SIG-M5 treated with dmso at 0.1 percent for 504 hours (cell line): Measurements from ENCODE around the gene OTOG.
"Not testable (repeated sequence)": the region's sequence is repeated elsewhere in the genome, so short reads cannot be mapped to it uniquely, and the experiment has no call there.

ENCODE experiments used
- DNase-seq: peaks from one replicate; lab custom pipeline; 2025; ENCODE audit not compliant: unreplicated experiment; lab: John Stamatoyannopoulos, UW

The OTOG gene

DNA sequence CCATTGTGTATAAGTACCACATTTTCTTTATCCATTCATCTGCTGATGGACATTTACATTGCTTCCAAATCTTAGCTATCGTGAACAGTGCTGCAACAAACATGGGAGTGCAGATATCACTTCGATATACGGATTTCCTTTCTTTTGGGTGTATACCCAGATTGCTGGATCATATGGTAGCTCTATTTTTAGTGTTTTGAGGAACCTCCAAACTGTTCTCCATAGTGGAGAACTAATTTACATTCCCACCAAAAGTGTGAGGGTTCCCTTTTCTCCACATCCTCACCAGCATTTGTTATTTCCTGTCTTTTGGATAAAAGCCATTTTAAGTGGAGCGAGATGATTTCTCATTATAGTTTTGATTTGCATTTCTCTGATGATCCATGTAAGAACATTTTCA lies 75.7 kb downstream of the OTOG start:
- DNase-seq, result not testable (repeated sequence)

DNA sequence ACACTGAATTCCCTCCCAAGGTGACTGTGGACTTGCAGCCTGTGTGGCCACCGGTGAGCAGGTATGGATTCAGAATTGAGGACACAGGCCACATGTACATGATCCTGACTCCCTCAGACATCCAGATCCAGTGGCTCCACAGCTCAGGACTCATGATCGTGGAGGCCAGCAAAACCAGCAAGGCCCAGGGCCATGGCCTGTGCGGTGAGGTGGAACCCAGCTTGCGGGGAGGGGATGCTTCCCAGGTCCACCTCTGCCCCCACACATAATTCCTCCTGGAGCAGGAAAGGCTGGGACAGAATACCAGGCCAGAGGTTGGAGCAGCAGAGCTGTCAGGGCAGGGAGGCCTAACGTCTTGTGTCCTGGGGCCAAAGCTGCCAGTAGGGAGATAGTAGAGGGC lies 82.1 kb downstream of the OTOG start:
- no peak for DNase-seq

DNA sequence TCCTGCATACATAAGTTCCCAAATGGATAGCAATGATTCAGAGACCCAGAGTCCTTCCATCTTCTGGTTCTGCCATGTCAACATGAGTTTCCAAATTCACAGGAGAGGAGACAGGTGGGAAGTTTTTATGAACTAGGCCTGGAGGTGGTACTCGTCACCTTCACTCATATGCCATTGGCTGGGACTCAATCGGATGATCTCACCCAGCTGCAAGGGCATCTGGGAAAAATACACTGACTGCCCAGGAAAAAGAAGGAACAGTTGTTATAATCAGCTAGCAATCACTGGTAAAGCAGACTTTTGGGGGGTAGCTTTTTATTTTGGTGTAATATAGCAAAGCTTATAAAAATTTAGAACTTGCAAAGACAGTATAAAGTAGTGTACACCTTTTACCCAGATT lies 83.9 kb downstream of the OTOG start:
- no peak for DNase-seq

DNA sequence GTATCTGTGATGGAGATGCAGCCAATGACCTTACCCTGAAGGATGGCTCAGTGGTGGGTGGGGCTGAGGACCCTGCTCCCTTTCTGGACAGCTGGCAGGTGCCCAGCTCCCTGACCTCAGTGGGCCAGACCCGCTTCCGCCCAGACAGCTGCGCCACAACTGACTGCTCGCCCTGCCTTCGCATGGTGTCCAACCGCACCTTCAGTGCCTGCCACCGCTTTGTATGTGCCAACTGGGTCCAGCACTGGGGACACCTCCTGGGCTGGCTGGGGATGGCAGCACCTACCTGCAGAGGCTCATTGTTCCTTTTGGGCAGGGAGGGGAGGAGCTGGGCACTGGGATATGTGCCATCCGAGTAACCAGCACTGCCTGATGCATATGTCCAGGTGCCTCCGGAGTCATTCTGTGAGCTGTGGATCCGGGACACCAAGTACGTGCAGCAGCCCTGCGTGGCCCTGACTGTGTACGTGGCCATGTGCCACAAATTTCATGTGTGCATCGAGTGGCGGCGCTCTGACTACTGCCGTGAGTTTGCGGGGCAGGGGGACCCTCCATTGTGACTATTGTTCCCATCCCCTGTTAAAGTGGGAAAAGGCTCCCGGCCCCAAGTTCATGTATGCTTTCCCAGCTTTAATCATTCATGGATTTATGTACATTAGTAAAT lies 84.8 kb downstream of the OTOG start:
- DNase-seq, result no peak

DNA sequence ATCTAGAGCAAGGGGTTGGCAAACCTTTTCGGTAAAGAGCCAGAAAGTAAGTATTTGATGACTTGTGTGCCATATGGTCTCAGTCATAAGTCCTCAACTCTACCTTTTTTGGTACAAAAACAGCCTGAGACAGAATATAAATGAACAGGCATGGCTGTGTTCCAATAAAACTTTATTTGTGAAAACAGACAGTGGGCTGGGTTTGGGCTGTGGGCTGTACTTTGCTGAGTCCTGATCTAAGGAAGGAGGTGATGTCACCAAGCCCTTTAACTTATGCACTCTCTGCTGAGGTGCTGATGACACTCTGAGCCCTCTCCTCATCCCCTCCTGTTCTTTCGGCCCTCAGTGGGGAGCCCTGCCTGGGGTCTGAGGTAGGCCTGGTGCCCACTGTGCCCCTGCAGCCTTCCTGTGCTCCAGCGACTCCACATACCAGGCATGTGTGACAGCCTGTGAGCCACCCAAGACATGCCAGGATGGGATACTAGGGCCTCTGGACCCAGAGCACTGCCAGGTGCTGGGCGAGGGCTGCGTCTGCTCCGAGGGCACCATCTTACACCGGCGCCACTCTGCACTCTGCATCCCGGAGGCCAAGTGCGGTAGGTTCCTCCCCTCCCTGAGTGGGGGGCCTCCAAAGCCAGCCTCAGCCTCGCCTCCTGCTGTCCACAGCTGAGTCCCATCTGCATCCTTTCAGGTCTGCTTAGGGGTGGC lies 86.4 kb downstream of the OTOG start:
- no peak for DNase-seq

DNA sequence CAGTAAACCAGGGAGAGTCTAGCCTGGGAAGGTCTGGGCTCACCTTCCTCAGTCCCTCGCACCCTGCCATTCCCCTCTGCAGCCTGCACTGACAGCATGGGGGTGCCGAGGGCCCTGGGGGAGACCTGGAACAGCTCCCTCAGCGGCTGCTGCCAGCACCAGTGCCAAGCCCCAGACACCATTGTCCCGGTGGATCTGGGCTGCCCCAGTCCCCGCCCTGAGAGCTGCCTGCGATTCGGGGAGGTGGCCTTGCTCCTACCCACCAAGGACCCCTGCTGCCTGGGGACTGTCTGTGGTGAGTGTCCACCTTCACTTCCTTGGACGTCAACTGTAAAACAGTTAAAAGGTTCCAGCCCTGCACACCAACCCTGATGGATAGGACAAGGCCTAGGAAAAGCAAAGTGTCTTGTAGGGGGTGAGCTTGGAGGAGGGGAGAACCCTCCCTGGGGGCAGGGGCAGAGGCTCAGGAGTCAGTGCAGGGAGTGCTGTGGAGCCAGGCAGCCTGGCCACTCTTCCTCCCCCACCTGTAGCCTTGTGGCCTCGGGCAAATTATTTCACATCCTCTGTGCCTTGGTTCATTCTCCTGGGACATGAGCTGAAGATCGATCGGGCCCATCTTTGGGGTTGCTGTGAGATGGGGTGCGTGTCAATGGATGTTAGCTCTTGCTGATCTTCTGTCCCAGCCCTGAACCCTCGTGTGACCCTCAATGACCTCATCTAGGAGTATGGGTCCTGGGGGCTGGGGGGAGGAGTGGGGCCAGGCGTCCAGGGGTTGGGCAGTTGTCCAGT lies 87.1 kb downstream of the OTOG start:
- DNase-seq, result no peak

DNA sequence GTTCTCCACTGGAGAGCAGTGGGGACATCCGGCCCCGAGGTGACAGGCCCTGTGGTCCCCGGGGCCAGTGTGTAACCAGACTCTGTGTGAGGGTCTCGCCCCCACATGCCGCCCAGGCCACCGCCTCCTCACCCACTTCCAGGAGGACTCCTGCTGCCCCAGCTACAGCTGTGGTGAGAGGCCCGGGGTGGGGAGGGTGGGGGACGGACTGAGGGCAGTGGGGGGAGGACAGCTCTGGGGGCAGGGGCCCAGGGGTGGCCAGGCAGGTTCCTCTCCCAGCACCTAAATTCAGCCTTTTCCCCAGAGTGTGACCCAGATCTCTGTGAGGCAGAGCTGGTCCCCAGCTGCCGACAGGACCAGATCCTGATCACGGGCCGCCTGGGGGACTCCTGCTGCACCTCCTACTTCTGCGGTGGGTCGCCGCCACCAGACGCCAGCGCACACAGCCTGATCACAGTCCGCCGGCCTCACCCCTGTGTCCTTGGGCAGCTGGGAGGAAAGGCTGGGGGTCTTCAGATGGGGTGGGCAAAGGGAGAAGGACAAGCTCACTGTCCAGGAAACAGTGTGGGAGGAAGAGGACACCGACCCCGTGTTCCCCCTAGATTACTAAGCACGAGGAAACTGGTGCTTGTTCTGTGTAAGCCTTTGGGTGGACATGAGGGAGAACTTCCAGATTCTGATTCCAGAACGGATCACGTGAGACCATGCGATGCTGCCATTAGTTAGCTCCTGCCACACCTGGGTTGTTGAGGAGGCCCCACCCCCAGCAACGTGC lies 87.9 kb downstream of the OTOG start:
- DNase-seq, result no peak

DNA sequence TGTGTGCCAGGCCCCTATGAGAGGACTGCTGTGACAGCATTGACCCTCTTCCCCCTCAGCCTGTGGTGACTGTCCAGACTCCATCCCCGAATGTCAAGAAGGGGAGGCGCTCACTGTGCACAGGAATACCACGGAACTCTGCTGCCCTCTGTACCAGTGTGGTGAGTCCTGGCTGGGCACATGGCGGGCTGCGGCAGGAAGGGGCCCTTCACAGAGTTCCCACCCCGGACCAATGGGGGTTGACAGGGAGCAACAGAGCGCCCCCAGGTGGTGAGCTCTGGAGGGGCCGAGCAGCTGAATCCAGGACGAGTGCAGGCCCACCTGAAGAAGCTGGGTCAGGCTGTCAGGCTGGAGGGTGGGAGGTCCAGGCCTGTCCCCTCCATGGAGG lies 88.5 kb downstream of the OTOG start:
- no peak for DNase-seq

DNA sequence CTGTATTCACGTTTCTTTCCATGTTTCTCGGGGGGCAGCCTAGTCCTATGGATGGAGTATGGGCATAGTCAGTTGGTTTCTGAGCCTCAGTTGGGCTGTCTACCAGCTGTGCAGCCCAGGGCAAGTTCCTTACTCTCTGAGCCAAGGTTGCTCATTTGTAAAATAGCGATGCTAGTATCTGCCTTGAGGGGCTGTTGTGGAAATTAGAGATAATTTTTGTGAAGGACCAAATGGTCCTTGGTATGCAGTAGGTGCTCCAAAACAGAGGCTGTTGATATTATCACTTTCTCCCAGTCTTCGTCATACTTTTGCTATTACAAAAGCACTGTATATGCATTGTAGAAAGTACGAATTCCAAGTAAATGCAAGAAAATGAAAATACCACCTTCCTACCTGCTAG lies 89.7 kb downstream of the OTOG start:
- no peak for DNase-seq

DNA sequence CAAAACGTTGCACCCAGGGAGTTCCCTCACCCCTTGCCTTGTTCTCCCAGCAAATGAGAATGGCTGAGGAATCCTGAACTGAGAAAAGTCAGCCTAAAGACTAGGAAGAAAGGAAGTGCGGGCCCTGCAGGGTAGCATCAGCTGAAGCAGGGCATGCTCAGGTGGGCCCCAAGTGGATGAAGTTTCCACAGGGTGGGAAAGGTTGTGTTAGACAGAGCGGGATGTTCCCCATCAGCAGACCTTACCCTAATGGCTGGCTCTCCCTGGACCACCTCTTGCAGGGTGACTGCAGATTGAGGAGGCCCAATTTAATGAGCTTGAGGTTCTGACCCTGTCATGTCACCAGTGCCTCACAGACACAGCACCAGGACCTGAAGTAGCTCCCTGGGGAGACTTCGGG lies 90.8 kb downstream of the OTOG start:
- no peak for DNase-seq

DNA sequence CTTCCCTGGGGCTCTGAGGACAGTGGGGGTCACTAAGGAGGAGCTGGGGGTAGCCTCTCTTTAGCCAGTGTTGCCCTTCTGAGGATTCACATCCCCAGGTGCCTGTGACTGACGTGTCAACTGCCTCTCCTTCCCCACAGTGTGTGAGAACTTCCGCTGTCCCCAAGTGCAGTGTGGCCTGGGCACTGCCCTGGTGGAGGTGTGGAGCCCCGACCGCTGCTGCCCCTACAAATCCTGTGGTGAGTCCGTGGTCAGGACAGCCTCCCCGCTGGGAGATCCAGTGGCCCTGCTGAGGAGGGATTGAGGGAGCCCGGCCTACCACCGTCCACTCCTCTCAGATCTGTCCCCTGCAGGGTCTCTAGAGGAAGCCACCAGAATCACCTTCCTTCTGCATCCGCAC lies 91.3 kb downstream of the OTOG start:
- DNase-seq, result no peak

DNA sequence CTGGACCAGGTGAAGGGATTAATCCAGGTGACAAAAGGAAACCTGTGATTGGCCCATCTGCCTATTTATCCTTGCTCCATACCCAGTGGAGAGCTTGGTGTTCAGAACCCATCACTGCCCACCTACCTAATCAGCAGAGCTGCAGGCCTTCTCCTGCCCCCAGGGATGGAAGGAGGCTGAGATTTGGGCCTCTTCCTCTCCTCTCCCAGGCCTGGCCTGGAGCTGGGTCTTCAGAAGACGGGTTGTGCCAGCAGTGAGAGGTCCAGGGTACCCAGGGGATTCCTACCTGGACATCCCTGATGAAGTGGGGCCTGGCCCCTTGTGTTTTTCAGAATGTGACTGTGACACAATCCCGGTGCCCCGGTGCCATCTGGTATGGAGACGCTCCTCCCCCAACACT lies 92.0 kb downstream of the OTOG start:
- no peak for DNase-seq

DNA sequence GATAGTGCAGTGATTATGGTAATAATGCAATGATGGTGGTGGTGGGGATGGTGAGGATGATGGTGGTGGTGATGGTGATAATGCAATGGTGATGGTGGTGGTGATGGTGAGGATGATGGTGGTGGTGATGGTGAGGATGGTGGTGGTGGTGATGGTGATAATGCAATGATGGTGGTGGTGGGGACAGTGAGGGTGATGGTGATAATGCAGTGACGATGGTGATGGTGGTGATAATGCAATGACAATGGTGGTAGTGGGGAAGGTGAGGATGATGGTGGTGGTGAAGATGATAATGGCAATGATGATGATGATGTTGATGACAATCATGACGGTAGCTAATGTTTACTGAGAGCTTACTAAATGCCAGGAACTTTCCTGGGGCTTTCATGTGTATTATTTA lies 92.7 kb downstream of the OTOG start:
- DNase-seq, result no peak

DNA sequence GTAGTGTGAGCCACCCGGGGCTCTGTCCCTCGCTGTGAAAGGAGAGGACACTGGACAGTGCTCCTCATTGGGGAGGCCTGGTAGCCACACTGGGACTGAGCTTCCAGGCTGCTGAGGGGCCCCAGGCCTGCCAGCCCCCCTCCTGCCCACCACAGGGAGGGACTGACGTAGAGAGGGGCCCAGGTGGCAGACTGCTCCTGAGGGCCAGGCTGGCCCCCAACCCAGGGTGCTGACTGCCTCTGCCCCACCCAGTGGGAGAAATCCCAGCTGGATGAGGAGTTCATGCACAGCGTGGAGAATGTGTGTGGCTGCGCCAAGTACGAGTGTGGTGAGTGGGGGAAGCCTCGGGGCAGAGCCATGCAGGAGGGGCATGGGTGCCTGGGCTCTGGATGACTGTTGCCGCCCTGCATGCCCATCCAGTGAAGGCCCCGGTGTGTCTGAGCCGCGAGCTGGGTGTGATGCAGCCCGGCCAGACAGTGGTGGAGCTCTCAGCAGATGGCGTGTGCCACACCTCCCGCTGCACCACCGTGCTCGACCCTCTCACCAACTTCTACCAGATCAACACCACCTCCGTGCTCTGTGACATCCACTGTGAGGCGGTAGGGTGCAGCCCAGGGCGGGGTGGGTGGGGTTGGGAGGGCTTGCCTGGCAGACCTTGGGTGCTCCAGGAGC lies 93.6 kb downstream of the OTOG start:
- no peak for DNase-seq

DNA sequence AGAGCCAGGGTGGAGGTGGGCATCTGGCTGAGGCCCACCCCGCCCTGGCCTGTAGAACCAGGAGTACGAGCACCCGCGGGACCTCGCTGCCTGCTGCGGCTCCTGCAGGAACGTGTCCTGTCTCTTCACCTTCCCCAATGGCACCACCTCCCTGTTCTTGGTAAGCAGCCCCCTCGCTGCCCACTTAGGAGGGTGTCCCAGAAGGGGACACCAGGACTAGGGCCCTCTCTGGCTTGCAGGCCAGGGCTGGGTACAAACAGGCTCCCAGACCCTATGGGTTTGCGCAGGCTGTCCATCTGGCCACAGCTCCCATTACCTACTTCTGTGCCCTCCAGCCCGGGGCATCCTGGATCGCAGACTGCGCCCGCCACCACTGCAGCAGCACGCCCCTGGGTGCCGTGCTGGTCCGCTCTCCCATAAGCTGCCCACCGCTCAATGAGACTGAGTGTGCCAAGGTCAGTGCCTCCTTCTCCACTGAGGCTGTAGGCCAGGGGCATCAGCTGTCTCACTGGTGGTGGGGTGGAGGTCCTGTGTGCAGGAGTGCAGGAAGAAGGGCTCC lies 94.8 kb downstream of the OTOG start:
- no peak for DNase-seq

DNA sequence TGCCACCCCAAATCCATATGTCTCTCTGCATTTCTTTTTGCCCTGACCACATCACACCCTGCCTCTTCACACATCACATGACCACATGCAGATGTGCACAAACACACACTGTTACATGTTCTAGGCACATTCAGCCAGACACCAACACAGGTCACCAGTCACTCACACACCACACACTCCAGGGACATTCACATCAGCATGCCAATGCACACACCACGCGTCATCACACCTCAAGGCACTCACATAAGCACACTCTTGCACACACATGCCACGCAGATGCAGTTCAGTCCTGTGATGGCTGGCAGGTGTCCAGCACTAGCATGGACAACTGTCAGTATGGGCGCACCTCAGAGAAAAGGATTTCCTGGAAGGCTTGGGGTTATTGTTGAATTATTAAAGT lies 95.3 kb downstream of the OTOG start:
- no peak for DNase-seq

DNA sequence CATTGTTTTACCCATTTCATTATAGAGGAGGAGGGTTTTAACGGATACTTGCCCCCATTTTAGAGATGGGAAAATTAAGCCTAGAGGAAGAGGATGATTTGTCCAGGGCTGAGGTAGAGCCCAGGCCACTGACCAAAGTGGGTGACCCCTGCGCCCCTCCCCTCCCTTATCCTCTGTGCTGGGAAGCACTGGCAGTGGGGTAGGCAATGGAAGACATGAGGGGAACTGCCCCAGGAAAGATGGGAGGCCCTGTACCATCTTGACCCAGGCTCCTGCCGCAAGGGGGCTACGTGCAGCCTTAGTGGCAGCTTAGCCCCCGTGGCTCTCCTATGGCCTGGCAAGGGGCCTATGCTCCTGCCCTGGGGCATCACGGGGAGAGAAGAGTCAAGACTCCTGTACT lies 95.9 kb downstream of the OTOG start:
- DNase-seq, result no peak

DNA sequence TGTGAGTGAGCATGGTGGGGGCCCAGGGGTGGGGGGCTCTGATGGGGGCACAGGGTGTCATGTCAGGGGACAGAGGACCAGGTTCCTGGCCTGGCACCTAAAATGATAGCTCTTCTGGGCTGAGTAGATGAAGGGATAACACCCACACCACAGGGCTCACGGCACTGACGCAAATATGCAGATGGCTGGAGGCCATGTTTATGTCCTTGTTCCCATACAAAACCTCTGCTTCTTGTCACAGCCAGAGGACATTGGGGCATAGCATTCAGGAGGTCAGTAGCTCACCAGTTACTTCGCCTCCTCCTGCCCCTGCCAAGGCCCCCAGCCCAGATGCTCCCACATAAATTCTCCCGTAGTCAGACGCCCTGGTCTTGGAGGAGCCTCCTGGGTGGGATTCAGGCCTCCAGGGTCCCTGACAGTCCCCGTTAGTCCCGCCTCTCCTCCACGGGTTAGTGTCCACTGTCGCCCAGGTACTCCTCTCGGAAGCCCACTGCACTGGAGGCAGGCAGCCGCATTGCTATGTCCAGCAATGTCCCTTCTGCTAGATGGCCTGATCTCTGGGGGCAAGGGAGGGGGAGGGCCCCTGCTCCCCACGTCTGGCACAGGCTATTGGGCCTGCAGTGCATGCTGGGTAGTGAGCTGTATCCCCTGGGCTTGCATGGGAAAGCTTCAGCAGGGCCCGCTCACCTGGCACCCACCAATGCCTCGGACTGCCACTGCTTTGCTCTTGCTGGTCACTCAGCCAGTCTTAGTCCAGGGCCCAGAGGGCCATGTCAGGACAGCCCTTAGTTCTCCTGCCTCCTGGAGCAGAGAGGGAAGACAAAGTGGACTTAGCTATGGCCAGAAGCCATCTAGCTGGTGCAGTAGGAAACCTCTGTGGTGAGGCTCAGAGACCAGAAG lies 96.7 kb downstream of the OTOG start:
- no peak for DNase-seq

DNA sequence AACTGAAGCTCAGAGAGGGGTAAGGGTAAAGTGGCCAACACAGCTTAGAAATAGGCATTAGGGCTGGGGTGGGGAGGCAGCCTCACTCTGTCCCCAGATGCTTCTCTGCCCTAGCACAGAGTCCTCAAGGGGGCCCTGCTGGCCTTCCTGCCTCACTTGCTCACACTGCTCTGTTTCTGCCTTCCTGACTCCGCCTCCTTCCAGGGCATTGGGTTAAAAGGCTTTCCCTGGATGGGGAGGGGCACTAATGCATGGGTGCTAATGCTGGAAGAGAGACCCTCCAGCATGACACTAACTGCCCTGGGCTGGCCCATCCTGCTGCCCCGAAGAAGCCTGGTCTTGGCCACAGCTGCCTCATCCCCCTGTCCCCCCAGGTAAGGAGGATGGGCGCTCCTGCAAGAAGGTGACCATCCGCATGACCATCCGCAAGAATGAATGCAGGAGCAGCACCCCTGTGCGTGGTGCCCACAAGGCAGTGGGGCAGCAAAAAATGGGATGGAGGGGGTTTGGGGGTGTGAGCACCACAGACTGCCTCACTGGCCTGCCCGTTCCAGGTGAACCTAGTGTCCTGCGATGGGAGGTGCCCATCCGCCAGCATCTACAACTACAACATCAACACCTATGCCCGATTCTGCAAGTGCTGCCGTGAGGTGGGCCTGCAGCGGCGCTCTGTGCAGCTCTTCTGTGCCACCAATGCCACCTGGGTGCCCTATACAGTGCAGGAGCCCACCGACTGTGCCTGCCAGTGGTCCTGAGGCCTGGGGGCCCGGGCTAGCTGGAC lies 98.3 kb downstream of the OTOG start:
- no peak for DNase-seq
